ENCODE measurements around the gene VTN.

Gene VTN

GRCh38 chr17:28344435-28344901 is 25.6 kb downstream of the VTN start:
- TF ChIP-seq TCF4 (CRISPR knock-in tag; IDR thresholded peaks at IDR 0.05; ENCODE audit: borderline replicate concordance) (no peak), ZNF70 (CRISPR knock-in tag; IDR thresholded peaks at IDR 0.05) (no peak), BACH2 (CRISPR knock-in tag; IDR thresholded peaks at IDR 0.05; ENCODE audit: borderline replicate concordance) (no peak), ZNF8 (CRISPR knock-in tag; IDR thresholded peaks at IDR 0.05) (no peak), ZFP3 (CRISPR knock-in tag; IDR thresholded peaks at IDR 0.05) (no peak), SNAI2 (CRISPR knock-in tag; IDR thresholded peaks at IDR 0.05) (no peak)
- no peak for ATAC-seq

- no peak for TF ChIP-seq ARNTL (CRISPR knock-in tag; IDR thresholded peaks at IDR 0.05; ENCODE audit: borderline replicate concordance, low read depth)
- no peak for TF ChIP-seq SNAI2 (CRISPR knock-in tag; IDR thresholded peaks at IDR 0.05)
- no peak for TF ChIP-seq CSRNP3 (CRISPR knock-in tag; IDR thresholded peaks at IDR 0.05)
- TF ChIP-seq CSDC2 (CRISPR knock-in tag; IDR thresholded peaks at IDR 0.05): no peak
- no peak for TF ChIP-seq GLIS3 (CRISPR knock-in tag; IDR thresholded peaks at IDR 0.05)
- TF ChIP-seq ZC3H10 (CRISPR knock-in tag; IDR thresholded peaks at IDR 0.05): no peak
- no peak for TF ChIP-seq TSHZ2 (CRISPR knock-in tag; IDR thresholded peaks at IDR 0.05)
- no peak for TF ChIP-seq RARB (CRISPR knock-in tag; IDR thresholded peaks at IDR 0.05)
- TF ChIP-seq ZNF8 (CRISPR knock-in tag; IDR thresholded peaks at IDR 0.05): no peak
- no peak for TF ChIP-seq PPARA (CRISPR knock-in tag; IDR thresholded peaks at IDR 0.05; ENCODE audit: borderline replicate concordance)
- TF ChIP-seq ESRRG (CRISPR knock-in tag; IDR thresholded peaks at IDR 0.05): no peak
- no peak for TF ChIP-seq PATZ1 (CRISPR knock-in tag; IDR thresholded peaks at IDR 0.05; ENCODE audit: borderline replicate concordance)
- TF ChIP-seq ZFP3 (CRISPR knock-in tag; IDR thresholded peaks at IDR 0.05): no peak
- TF ChIP-seq ISL1 (CRISPR knock-in tag; IDR thresholded peaks at IDR 0.05): no peak
- TF ChIP-seq OSR1 (CRISPR knock-in tag; IDR thresholded peaks at IDR 0.05): no peak
- TF ChIP-seq ZNF70 (CRISPR knock-in tag; IDR thresholded peaks at IDR 0.05): no peak
- TF ChIP-seq TOX (CRISPR knock-in tag; IDR thresholded peaks at IDR 0.05; ENCODE audit: borderline replicate concordance): no peak
- TF ChIP-seq TCF4 (CRISPR knock-in tag; IDR thresholded peaks at IDR 0.05; ENCODE audit: borderline replicate concordance): no peak
- no peak for ATAC-seq
Measured at GRCh38 chr17:28344011-28344410, 26.1 kb downstream of the VTN start.

GRCh38 chr17:28343491-28343932 is 26.6 kb downstream of the VTN start:
- ATAC-seq: no peak
- TF ChIP-seq SNAI2 (CRISPR knock-in tag; IDR thresholded peaks at IDR 0.05): no peak
- no peak for TF ChIP-seq POU6F1 (CRISPR knock-in tag; IDR thresholded peaks at IDR 0.05; ENCODE audit: borderline replicate concordance, low read depth)
- no peak for TF ChIP-seq ZNF8 (CRISPR knock-in tag; IDR thresholded peaks at IDR 0.05)
- no peak for TF ChIP-seq ZNF565 (CRISPR knock-in tag; conservative IDR thresholded peaks at IDR 0.05; ENCODE audit: low read depth)
- TF ChIP-seq RARB (CRISPR knock-in tag; IDR thresholded peaks at IDR 0.05): no peak
- no peak for TF ChIP-seq PATZ1 (CRISPR knock-in tag; IDR thresholded peaks at IDR 0.05; ENCODE audit: borderline replicate concordance)
- no peak for TF ChIP-seq TSHZ2 (CRISPR knock-in tag; IDR thresholded peaks at IDR 0.05)
- no peak for TF ChIP-seq CSRNP3 (CRISPR knock-in tag; IDR thresholded peaks at IDR 0.05)
- TF ChIP-seq ZFP3 (CRISPR knock-in tag; IDR thresholded peaks at IDR 0.05): no peak

All from SK-N-SH treated with all-trans-retinoic acid at 6 μM for 48 hours (cell line).